ENCODE measurements around the gene NEGR1.

- TF ChIP-seq RAD21 (IDR thresholded peaks at IDR 0.05; ENCODE audit: low read depth) = no peak
- no peak for TF ChIP-seq REST (IDR thresholded peaks at IDR 0.05; ENCODE audit: low read depth)
- no peak for TF ChIP-seq CTCF (IDR thresholded peaks at IDR 0.05 in 2 of 3, conservative IDR thresholded peaks at IDR 0.05 in 1 of 3; ENCODE audit: borderline replicate concordance in 1 of 3, insufficient read depth in 1 of 3, low read depth in 2 of 3, low read length in 2 of 3)
- TF ChIP-seq MAX (IDR thresholded peaks at IDR 0.05) = no peak
- TF ChIP-seq EZH2phosphoT487 (IDR thresholded peaks at IDR 0.05; ENCODE audit: borderline replicate concordance) = no peak
- TF ChIP-seq POLR2A (IDR thresholded peaks at IDR 0.05; ENCODE audit: borderline replicate concordance, extremely low read depth, insufficient read depth, insufficient read length) = no peak
- no peak for TF ChIP-seq POLR2AphosphoS5 (IDR thresholded peaks at IDR 0.05; ENCODE audit: low read depth, low read length)
- no peak for TF ChIP-seq TCF7L2 (IDR thresholded peaks at IDR 0.05; ENCODE audit: borderline replicate concordance, extremely low read depth, insufficient read depth, insufficient read length)
Measured at GRCh38 chr1:71733121-71733520, 549.2 kb downstream of the NEGR1 start.
